SK-N-SH (cell line): Measurements from ENCODE around the gene ADAMTS2. TPM values are rescaled to one million over a fixed set of nuclear protein-coding genes. Genes with fewer than 3 reads are reported as not detected.

Experiments
- CTCF ChIA-PET: fragments of 300-600, 350-600 bp; formaldehyde crosslinking; extraction: SDS; loops from one replicate; lab custom pipeline; 2021; lab: Yijun Ruan, JAX
- POLR2A ChIA-PET: fragments of 350-600 bp; sonication (Branson Sonifier 250); formaldehyde crosslinking; extraction: SDS; loops from one replicate; lab custom pipeline; 2020; ENCODE audit warnings: antibody characterized with exemption, inconsistent platforms; lab: Yijun Ruan, JAX
- DNase-seq: peaks from one replicate; pipeline ENCODE4 v3.0.0; 2012
- H2AFZ ChIP-seq: fragments of 200-600 bp; sonication (generic); 2 replicates; pipeline ENCODE4 v1.8.1; 2016; ENCODE audit warnings: antibody characterized with exemption, mild to moderate bottlenecking, low read depth
- H3F3A ChIP-seq: fragments of 200-600 bp; sonication (generic); replicated peaks from 2 replicates; pipeline ENCODE3; 2016; ENCODE audit warnings: antibody characterized with exemption, mild to moderate bottlenecking; ENCODE audit not compliant: insufficient read depth
- H3K27ac ChIP-seq, 2 experiments: fragments of 200-500 bp in 1 of 2; fragments of 200-600 bp in 1 of 2; sonication (Bioruptor generic) in 1 of 2; sonication (generic), shearing (Covaris generic) in 1 of 2; 2 replicates each; pipeline versions ENCODE4 v1.5.1 to v1.6.1; 2014 to 2016; ENCODE audit warnings: low read depth in 2 of 2, inconsistent platforms in 1 of 2, low read length in 1 of 2, mild to moderate bottlenecking in 1 of 2, mixed read lengths in 1 of 2
- H3K27me3 ChIP-seq: fragments of 200-600 bp; sonication (generic), shearing (Covaris generic); 2 replicates; pipeline ENCODE4 v1.6.1; 2016; ENCODE audit warnings: mixed run types; ENCODE audit not compliant: insufficient read depth
- H3K36me3 ChIP-seq, 2 experiments: fragments of 200-500 bp in 1 of 2; fragments of 200-600 bp in 1 of 2; sonication (Bioruptor generic) in 1 of 2; sonication (generic) in 1 of 2; replicated peaks in 1 of 2; 2 replicates each; pipeline versions ENCODE3 to v1.5.1; 2014 to 2016; ENCODE audit warnings: low read length in 1 of 2, mild to moderate bottlenecking in 1 of 2; ENCODE audit not compliant: insufficient read depth in 2 of 2, control insufficient read depth in 1 of 2
- H3K4me1 ChIP-seq, 2 experiments: fragments of 200-500 bp in 1 of 2; fragments of 200-600 bp in 1 of 2; sonication (Bioruptor generic) in 1 of 2; sonication (generic), shearing (Covaris generic) in 1 of 2; 2 replicates each; pipeline versions ENCODE4 v1.5.1 to v1.6.1; 2014 to 2016; ENCODE audit warnings: low read depth in 1 of 2, low read length in 1 of 2, mixed run types in 1 of 2; ENCODE audit not compliant: insufficient read depth in 2 of 2, control insufficient read depth in 1 of 2
- H3K4me2 ChIP-seq: fragments of 200-600 bp; sonication (generic), shearing (Covaris generic); 2 replicates; pipeline ENCODE4 v1.6.1; 2017; ENCODE audit warnings: mixed run types
- H3K4me3 ChIP-seq, 2 experiments: fragments of 200-500 bp in 1 of 2; fragments of 200-600 bp in 1 of 2; sonication (Bioruptor generic) in 1 of 2; sonication (generic), shearing (Covaris generic) in 1 of 2; 2 replicates each; pipeline versions ENCODE4 v1.5.1 to v1.8.1; 2014 to 2016; ENCODE audit warnings: low read depth in 2 of 2, inconsistent platforms in 1 of 2, low read length in 1 of 2, mild to moderate bottlenecking in 1 of 2, mixed read lengths in 1 of 2, moderate library complexity in 1 of 2
- H3K79me2 ChIP-seq: fragments of 200-600 bp; sonication (generic); 2 replicates; pipeline ENCODE4 v1.8.1; 2017; ENCODE audit warnings: mild to moderate bottlenecking; ENCODE audit not compliant: insufficient read depth
- H3K9ac ChIP-seq: fragments of 200-600 bp; sonication (generic); 2 replicates; pipeline ENCODE4 v1.6.1; 2017; ENCODE audit warnings: mixed run types
- H3K9me2 ChIP-seq: fragments of 200-600 bp; sonication (generic); 2 replicates; pipeline ENCODE4 v1.6.1; 2017; ENCODE audit warnings: mixed run types
- H3K9me3 ChIP-seq: fragments of 200-600 bp; sonication (generic); 2 replicates; pipeline ENCODE4 v1.6.1; 2017; ENCODE audit warnings: mixed run types, mild to moderate bottlenecking, moderate library complexity
- H4K20me1 ChIP-seq: fragments of 200-600 bp; sonication (generic); 2 replicates; pipeline ENCODE4 v1.6.1; 2017; ENCODE audit warnings: mild to moderate bottlenecking, mixed run types; ENCODE audit not compliant: insufficient read depth
- ELF1 ChIP-seq: IDR thresholded peaks from 2 replicates; pipeline ENCODE4 v1.4.0; 2012
- EP300 ChIP-seq, 2 experiments: IDR thresholded peaks; 2 replicates each; pipeline versions ENCODE4 v1.4.0 to v1.6.1; 2012; ENCODE audit warnings: borderline replicate concordance in 1 of 2, low read depth in 1 of 2, low read length in 1 of 2
- FOXM1 ChIP-seq: IDR thresholded peaks from 2 replicates; pipeline ENCODE4 v1.4.0; 2012; ENCODE audit warnings: low read depth, mild to moderate bottlenecking
- GATA2 ChIP-seq: sonication (generic); formaldehyde crosslinking; IDR thresholded peaks from 2 replicates; pipeline ENCODE4 v1.5.0; 2020; ENCODE audit warnings: mild to moderate bottlenecking, missing genetic modification reagents
- MXI1 ChIP-seq: IDR thresholded peaks from 2 replicates; pipeline ENCODE4 v1.6.1; 2012; ENCODE audit warnings: mild to moderate bottlenecking, low read depth, low read length, improper control_type of control experiment
- NFIC ChIP-seq: IDR thresholded peaks from 2 replicates; pipeline ENCODE4 v1.4.0; 2012; ENCODE audit warnings: borderline replicate concordance
- NRF1 ChIP-seq: IDR thresholded peaks from 2 replicates; pipeline ENCODE4 v1.6.1; 2012; ENCODE audit warnings: low read depth, mild to moderate bottlenecking, low read length
- RAD21 ChIP-seq: IDR thresholded peaks from 2 replicates; pipeline ENCODE4 v1.6.1; 2012; ENCODE audit warnings: mild to moderate bottlenecking, low read length
- RCOR1 ChIP-seq: fragments of 150-350 bp; IDR thresholded peaks from 2 replicates; pipeline ENCODE4 v1.6.1; 2017; ENCODE audit warnings: antibody characterized with exemption, low read length
- RFX5 ChIP-seq: IDR thresholded peaks from 2 replicates; pipeline ENCODE4 v1.6.1; 2012; ENCODE audit warnings: mild to moderate bottlenecking, improper control_type of control experiment, low read length
- RXRA ChIP-seq: IDR thresholded peaks from 2 replicates; pipeline ENCODE4 v1.4.0; 2012; ENCODE audit warnings: low read depth, mild to moderate bottlenecking, borderline replicate concordance
- SIN3A ChIP-seq: IDR thresholded peaks from 2 replicates; pipeline ENCODE4 v1.6.1; 2012; ENCODE audit warnings: low read depth, mild to moderate bottlenecking, low read length, moderate library complexity, borderline replicate concordance
- TEAD4 ChIP-seq: IDR thresholded peaks from 2 replicates; pipeline ENCODE4 v1.4.0; 2012; ENCODE audit warnings: mild to moderate bottlenecking, borderline replicate concordance; ENCODE audit not compliant: insufficient read depth
- WGBS: methylation state at CpG from one replicate; pipeline ENCODE4 v1.1.6; 2017; ENCODE audit warnings: low lambda C conversion rate; 5-methylcytosine and 5-hydroxymethylcytosine counted together
- polyA plus RNA-seq, 3 experiments: library from polyadenylated mRNA; depleted of rRNA; stranded (reverse); fragments of >200 nt; gene quantifications; 2 replicates each; pipeline ENCODE4 v1.2.3, GENCODE V29; 2012
- TF ChIP-seq, protein P1 (sequence below): fragments of 150-350 bp; IDR thresholded peaks from 2 replicates; pipeline ENCODE4 v1.6.1; 2016; ENCODE audit warnings: mild to moderate bottlenecking, low read depth, low read length
- TF ChIP-seq, protein P2 (sequence below): IDR thresholded peaks from 2 replicates; pipeline ENCODE4 v1.6.1; 2012; ENCODE audit warnings: mild to moderate bottlenecking, low read depth, low read length, moderate library complexity
- TF ChIP-seq, protein P3 (sequence below): IDR thresholded peaks from 2 replicates; pipeline ENCODE4; 2012
- TF ChIP-seq, protein P4 (sequence below): IDR thresholded peaks from 2 replicates; pipeline ENCODE4 v1.4.0; 2012; ENCODE audit warnings: low read depth, borderline replicate concordance
- TF ChIP-seq, protein P5 (sequence below): fragments of 200-600 bp; sonication (generic); IDR thresholded peaks from 2 replicates; pipeline ENCODE4 v1.6.1; 2017; ENCODE audit warnings: antibody characterized with exemption, mild to moderate bottlenecking, moderate library complexity

The ADAMTS2 gene
- polyA plus RNA-seq, 1 of the 3 experiments (the other 2 are of a cell fraction), result 0.12 TPM

DNA sequence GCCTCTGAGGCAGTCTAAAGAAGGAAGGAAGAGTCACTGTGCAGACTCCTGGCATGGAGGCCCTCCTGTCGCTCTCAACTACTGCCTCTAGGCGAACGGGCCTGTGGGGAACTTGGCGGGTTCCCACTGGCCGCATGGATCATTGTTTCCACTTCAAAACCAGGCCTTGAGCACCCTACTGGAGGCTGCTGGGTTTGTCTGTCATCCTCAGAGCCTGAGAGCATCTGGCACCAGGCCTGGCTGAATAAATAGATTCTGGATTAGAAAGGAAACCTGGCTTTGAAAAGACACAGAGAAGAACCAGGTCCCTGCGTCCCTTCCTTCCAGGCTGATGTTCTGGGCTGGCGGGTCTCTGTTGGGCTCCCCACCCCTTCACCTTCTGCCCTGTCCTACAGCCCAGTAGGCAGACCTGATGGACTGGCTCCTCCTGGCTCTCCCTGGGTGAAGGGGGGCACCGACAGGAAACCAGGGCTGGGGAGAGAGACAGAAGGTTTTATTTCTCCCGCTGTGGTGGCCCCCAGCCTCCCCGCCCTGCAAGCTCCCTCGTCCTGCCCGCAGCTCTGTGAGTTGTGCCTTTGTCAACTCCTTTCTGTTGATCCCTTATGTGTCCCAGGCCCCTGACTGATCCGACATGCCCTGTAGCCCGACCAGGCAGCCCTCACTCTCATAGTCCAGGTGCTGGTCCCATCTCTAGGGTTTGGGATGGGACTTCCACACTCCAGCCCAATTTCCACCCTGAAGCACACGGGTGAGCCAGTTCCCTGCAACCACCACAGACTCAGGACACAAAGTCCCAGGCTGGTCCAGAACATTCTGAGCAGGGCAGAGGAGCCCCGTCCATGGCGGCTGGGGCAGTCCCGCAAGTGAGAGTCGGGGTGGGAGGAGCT is 50.1 kb downstream of the ADAMTS2 start:
- H2AFZ ChIP-seq, result no peak overlapping the region
- peak overlapping the region in 1 of 2 experiments; percentile 98; a peak in 2 of 4 replicates for H3K27ac ChIP-seq
- TF ChIP-seq, protein P1, sequence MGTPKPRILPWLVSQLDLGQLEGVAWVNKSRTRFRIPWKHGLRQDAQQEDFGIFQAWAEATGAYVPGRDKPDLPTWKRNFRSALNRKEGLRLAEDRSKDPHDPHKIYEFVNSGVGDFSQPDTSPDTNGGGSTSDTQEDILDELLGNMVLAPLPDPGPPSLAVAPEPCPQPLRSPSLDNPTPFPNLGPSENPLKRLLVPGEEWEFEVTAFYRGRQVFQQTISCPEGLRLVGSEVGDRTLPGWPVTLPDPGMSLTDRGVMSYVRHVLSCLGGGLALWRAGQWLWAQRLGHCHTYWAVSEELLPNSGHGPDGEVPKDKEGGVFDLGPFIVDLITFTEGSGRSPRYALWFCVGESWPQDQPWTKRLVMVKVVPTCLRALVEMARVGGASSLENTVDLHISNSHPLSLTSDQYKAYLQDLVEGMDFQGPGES, result no peak
- TF ChIP-seq, protein P2, sequence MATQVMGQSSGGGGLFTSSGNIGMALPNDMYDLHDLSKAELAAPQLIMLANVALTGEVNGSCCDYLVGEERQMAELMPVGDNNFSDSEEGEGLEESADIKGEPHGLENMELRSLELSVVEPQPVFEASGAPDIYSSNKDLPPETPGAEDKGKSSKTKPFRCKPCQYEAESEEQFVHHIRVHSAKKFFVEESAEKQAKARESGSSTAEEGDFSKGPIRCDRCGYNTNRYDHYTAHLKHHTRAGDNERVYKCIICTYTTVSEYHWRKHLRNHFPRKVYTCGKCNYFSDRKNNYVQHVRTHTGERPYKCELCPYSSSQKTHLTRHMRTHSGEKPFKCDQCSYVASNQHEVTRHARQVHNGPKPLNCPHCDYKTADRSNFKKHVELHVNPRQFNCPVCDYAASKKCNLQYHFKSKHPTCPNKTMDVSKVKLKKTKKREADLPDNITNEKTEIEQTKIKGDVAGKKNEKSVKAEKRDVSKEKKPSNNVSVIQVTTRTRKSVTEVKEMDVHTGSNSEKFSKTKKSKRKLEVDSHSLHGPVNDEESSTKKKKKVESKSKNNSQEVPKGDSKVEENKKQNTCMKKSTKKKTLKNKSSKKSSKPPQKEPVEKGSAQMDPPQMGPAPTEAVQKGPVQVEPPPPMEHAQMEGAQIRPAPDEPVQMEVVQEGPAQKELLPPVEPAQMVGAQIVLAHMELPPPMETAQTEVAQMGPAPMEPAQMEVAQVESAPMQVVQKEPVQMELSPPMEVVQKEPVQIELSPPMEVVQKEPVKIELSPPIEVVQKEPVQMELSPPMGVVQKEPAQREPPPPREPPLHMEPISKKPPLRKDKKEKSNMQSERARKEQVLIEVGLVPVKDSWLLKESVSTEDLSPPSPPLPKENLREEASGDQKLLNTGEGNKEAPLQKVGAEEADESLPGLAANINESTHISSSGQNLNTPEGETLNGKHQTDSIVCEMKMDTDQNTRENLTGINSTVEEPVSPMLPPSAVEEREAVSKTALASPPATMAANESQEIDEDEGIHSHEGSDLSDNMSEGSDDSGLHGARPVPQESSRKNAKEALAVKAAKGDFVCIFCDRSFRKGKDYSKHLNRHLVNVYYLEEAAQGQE, result no peak
- TF ChIP-seq RCOR1 (no peak), NFIC (no peak), RFX5 (no peak), GATA2 (CRISPR knock-in tag) (0 out of 2 replicates have a peak, but pooled peaks have one; percentile 17), RAD21 (no peak), ELF1 (no peak), FOXM1 (no peak), MXI1 (peak; percentile 48; the same call in 1 of the 2 replicates), NRF1 (no peak), TEAD4 (no peak), SIN3A (no peak), EP300 (IDR thresholded peaks at IDR 0.05; ENCODE audit: borderline replicate concordance in 1 of 2, low read depth in 1 of 2, low read length in 1 of 2) (peak in 1 of 2 experiments; percentile 58; a peak in 2 of 4 replicates), RXRA (no peak)
- TF ChIP-seq, protein P3, sequence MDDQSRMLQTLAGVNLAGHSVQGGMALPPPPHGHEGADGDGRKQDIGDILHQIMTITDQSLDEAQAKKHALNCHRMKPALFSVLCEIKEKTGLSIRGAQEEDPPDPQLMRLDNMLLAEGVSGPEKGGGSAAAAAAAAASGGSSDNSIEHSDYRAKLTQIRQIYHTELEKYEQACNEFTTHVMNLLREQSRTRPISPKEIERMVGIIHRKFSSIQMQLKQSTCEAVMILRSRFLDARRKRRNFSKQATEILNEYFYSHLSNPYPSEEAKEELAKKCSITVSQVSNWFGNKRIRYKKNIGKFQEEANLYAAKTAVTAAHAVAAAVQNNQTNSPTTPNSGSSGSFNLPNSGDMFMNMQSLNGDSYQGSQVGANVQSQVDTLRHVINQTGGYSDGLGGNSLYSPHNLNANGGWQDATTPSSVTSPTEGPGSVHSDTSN, result no peak
- TF ChIP-seq, protein P4, sequence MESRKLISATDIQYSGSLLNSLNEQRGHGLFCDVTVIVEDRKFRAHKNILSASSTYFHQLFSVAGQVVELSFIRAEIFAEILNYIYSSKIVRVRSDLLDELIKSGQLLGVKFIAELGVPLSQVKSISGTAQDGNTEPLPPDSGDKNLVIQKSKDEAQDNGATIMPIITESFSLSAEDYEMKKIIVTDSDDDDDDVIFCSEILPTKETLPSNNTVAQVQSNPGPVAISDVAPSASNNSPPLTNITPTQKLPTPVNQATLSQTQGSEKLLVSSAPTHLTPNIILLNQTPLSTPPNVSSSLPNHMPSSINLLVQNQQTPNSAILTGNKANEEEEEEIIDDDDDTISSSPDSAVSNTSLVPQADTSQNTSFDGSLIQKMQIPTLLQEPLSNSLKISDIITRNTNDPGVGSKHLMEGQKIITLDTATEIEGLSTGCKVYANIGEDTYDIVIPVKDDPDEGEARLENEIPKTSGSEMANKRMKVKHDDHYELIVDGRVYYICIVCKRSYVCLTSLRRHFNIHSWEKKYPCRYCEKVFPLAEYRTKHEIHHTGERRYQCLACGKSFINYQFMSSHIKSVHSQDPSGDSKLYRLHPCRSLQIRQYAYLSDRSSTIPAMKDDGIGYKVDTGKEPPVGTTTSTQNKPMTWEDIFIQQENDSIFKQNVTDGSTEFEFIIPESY, result no peak
- TF ChIP-seq, protein P5, sequence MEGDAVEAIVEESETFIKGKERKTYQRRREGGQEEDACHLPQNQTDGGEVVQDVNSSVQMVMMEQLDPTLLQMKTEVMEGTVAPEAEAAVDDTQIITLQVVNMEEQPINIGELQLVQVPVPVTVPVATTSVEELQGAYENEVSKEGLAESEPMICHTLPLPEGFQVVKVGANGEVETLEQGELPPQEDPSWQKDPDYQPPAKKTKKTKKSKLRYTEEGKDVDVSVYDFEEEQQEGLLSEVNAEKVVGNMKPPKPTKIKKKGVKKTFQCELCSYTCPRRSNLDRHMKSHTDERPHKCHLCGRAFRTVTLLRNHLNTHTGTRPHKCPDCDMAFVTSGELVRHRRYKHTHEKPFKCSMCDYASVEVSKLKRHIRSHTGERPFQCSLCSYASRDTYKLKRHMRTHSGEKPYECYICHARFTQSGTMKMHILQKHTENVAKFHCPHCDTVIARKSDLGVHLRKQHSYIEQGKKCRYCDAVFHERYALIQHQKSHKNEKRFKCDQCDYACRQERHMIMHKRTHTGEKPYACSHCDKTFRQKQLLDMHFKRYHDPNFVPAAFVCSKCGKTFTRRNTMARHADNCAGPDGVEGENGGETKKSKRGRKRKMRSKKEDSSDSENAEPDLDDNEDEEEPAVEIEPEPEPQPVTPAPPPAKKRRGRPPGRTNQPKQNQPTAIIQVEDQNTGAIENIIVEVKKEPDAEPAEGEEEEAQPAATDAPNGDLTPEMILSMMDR, result no peak
- ChIA-PET CTCF (interaction anchor here (1.5 to 1.7 kb wide), 3 partner anchors 23 to 48 kb away, joined by 3 to 4 read pairs (median 3); no protein-coding TSS in a partner anchor), POLR2A (no interaction called here)
- 39% methylated on average over 18 of the region's 19 CpGs for WGBS
- no peaks in the 10 kb centered on the region for H4K20me1 ChIP-seq
- no peak overlapping the region for H3K9ac ChIP-seq
- DNase-seq, result peak; percentile 80
- no peaks in the 10 kb centered on the region for H3K9me2 ChIP-seq
- no peaks in the 10 kb centered on the region for H3K79me2 ChIP-seq
- no peaks in the 10 kb centered on the region for H3F3A ChIP-seq
- no peak overlapping the region for H3K4me3 ChIP-seq
- H3K4me1 ChIP-seq, result peaks cover 0 to 75% of the 10 kb centered on the region in 2 experiments; a peak in 2 of 4 replicates
- H3K9me3 ChIP-seq, result no peaks in the 10 kb centered on the region
- no peaks in the 10 kb centered on the region for H3K27me3 ChIP-seq
- no peaks in the 10 kb centered on the region for H3K36me3 ChIP-seq
- H3K4me2 ChIP-seq, result no peak overlapping the region
